GM19351 (cell line): Measurements from ENCODE around the gene YJEFN3.

Experiments
- ATAC-seq: cut with Tn5 transposase; IDR thresholded peaks from one replicate; pipeline ENCODE4 v1.9.1; 2021; ENCODE audit warnings: mild to moderate bottlenecking, moderate library complexity; ENCODE audit not compliant: unreplicated experiment

The YJEFN3 gene

GRCh38 chr19:19528721-19529490 is at the start of gene YJEFN3:
Gene YJEFN3, plus strand, starts transcription at chr19:19528911. Its CDS starts 22 bp downstream, at chr19:19528933.
- no peak for ATAC-seq

GRCh38 chr19:19480688-19481087 is 48.0 kb upstream of the YJEFN3 start:
- no peak for ATAC-seq

- no peak for ATAC-seq
Observed at GRCh38 chr19:19482809-19483596, 45.7 kb upstream of the YJEFN3 start.

GRCh38 chr19:19485161-19485997 is 43.3 kb upstream of the YJEFN3 start:
- no peak for ATAC-seq

GRCh38 chr19:19485998-19486290 is 42.8 kb upstream of the YJEFN3 start:
- no peak for ATAC-seq

DNA sequence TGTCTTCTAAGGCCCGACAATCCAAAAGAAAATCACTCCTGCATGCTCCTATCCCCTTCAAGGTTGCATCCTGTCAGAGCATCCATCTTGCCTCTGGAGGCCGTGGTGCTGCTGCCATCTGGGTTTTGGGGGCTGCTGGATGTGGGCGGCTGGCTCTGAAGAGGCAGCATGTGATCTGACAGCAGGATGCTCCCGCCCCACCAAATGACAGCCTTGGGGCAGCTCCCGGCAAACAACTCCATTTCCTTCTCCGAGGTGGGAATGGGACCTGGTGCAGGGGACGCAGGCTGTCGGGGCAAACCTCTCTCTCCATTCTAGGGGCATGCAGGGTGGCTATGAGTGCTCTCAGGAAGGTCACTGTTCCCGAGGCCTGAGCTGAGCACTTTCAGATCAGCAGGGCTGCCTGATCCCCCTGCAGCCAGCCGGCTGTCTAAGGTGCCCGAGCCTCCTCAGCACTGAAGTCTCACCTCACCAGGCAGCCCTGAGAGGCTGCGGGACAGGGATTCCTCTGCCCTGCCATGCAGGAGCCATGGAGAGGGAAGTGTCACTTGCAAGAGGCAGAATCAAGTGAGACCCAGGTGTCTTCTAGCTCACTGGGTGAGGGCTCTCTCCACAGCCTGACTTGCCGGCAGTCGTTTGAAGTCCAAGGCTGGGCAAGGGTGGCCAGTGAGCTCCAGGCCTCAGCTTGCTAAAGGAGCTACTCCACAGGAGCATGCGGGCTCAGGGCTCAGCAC is 42.2 kb upstream of the YJEFN3 start:
- no peak for ATAC-seq

DNA sequence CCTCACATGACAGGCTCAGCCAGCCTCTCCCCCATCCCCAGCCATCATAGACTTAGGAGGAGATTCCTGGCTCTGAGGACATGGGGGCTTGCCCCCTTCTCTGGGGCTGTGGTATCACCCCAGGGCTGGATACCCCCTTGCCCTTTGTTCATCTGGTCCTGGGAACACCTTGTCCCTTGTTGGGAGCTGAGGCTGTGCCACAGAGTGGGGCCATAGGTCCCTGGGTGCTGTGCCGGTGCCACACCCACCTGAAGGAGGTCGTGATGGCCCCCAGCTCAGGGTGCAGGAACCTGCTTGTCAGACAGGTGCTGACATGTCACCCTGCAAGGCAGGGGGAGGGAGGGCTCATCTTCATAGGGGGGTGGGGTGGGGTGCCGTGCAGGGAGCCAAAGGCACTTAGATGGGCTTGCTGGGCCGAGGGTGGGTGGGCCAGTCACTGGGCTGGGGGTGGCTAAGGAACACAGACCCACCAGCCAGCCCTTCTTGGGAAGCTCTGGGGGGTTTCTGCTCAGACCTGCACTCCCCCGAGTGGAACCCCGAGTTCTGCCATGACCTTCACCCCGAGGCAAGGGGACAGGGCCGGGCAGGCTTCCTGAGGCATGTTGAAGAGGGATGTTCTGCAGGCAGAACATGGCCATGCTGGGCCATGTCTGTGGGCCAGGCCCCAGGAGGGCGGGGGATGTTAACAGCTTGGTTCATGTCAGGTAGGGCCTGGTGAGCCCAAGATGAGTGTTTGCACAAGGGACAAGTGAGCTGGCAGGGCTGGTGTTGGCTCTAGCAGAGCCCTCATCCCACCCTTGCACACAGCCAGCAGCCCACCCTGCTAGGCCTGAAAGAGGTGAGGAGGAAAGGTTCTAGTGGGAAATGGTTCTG is 41.4 kb upstream of the YJEFN3 start:
- ATAC-seq, result no peak

GRCh38 chr19:19487950-19488874 is 40.5 kb upstream of the YJEFN3 start:
- no peak for ATAC-seq

DNA sequence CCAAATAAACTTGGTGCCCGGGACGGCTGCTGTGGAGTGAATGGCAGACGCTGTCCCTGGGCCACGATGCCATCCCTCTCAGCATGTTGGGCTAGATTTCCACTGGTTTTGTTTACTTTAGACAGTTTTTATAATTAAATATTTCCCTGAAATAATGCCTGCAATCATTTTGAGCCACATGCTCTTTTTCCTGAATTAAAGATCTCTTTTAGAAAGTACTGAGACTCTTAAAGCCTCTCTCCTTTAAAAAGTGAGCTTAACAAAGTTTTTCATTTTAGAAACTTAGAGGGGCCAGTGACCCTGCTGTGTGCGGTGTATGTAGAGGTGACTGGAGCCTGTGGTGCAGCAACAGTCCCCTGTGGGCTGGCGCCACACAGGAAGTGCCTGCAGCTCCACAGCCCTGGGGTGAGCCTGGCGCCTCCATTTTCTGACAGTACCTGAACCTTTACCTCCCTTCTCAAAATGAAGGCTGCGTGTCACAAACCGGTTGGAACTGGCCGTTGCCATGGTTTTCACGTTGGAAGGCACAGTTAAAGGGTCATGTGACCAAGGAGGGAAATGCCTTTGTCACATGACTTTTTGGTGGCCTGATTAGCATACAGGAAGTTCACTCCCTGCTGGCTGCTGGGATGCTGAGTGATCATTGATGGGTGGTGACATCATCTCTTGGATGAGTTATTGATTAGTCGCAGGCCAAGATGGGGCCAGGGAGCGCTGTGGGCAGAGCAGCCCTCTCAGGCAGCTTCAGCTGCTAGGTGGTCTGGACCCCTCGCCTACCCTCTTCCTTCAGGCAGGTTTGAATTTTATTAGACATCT is 39.6 kb upstream of the YJEFN3 start:
- peak; percentile 73 for ATAC-seq

DNA sequence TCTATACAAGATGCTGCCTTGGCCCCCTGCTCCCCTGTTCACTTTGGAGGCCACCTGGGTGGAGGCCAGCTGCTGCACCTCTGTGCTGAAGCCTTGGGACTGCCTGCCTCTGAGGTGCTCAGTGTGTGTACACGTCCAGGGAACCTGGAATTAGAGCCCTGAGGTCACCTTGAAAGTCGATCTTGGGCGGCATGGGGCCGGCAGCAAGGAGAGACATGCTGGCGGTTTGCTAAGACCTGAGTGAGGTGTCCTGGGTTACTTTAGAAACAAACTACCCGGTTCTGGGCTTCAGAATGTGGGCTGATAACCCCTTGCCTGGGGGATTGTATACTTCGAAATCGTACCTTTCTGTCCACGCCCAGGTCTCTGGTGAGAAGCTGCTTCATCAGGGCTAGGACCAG is 38.9 kb upstream of the YJEFN3 start:
- ATAC-seq, result no peak

GRCh38 chr19:19490214-19490968 is 38.3 kb upstream of the YJEFN3 start:
- ATAC-seq, result no peak

- ATAC-seq, result no peak
Observed at GRCh38 chr19:19491321-19492025, 37.2 kb upstream of the YJEFN3 start.

- ATAC-seq, result no peak
Observed at GRCh38 chr19:19492026-19492610, 36.6 kb upstream of the YJEFN3 start.

- ATAC-seq, result no peak
Observed at GRCh38 chr19:19493841-19494546, 34.7 kb upstream of the YJEFN3 start.
